K562 (cell line): ENCODE data around the gene UBE3D. TPM values are rescaled to one million over a fixed set of nuclear protein-coding genes. Genes with fewer than 3 reads are reported as not detected.

Experiments used
- ATAC-seq: fragments of 200-7000 bp; cut with Tn5 transposase; 3 replicates; pipeline ENCODE4 v1.9.1; 2020; ENCODE audit warnings: moderate library complexity
- BruUV-seq: library from RNA; stranded (reverse); fragments of 400-500 nt; replicated peaks from 2 replicates; lab custom pipeline; 2021; lab: Mats Ljungman, UMichigan
- CTCF ChIA-PET: fragments of 300-600 bp; formaldehyde crosslinking; extraction: SDS; loops from one replicate; lab custom pipeline; 2021; ENCODE audit warnings: low intra/inter-chr PET ratio; lab: Yijun Ruan, JAX
- POLR2A ChIA-PET: fragments of 300-600, 350-650 bp; sonication (Branson Sonifier 250); formaldehyde crosslinking; extraction: SDS; loops from one replicate; lab custom pipeline; 2021; ENCODE audit warnings: antibody characterized with exemption, inconsistent platforms; lab: Yijun Ruan, JAX
- DNase-seq, 4 experiments: peaks; one replicate each; pipeline versions ENCODE4 v3.0.0 to v3.0.0-alpha.2; 2011 to 2018; ENCODE audit warnings: low spot score in 3 of 4, mixed read lengths in 3 of 4; ENCODE audit errors: extremely low read depth in 1 of 4
- FAIRE-seq: peaks from 2 replicates; lab custom pipeline; 2011; peaks lifted over from hg19 to GRCh38; lab: Jason Lieb, UNC
- H2AFZ ChIP-seq: 2 replicates; pipeline ENCODE4 v1.6.0; 2011; ENCODE audit warnings: low read depth, low read length, control low read depth, inconsistent platforms
- H3K27ac ChIP-seq: fragments of 200-600 bp; 3 replicates; pipeline ENCODE4 v1.8.0; 2011; ENCODE audit warnings: low read depth, mild to moderate bottlenecking, control low read depth, inconsistent platforms, low read length, moderate library complexity, mixed read lengths; ENCODE audit errors: extremely low read depth
- H3K27me3 ChIP-seq, 2 experiments: fragments of 300-600 bp in 1 of 2; 2 replicates in 1 of 2; 3 replicates in 1 of 2; pipeline versions ENCODE4 v1.6.0 to v1.8.0; 2011; ENCODE audit warnings: inconsistent platforms in 2 of 2, low read length in 2 of 2, mild to moderate bottlenecking in 1 of 2, mixed read lengths in 1 of 2, moderate library complexity in 1 of 2; ENCODE audit not compliant: control insufficient read depth in 2 of 2, insufficient read depth in 2 of 2
- H3K36me3 ChIP-seq: fragments of 300-600 bp; 3 replicates; pipeline ENCODE4 v1.8.0; 2011; ENCODE audit warnings: mild to moderate bottlenecking, low read length, inconsistent platforms; ENCODE audit not compliant: control insufficient read depth, insufficient read depth
- H3K4me1 ChIP-seq, 2 experiments: fragments of 200-600 bp in 1 of 2; replicated peaks in 1 of 2; 2 replicates in 1 of 2; 3 replicates in 1 of 2; pipeline versions ENCODE4 v1.5.1 to v1.8.0; 2011; ENCODE audit warnings: inconsistent platforms in 2 of 2, low read length in 2 of 2, mild to moderate bottlenecking in 1 of 2, mixed read lengths in 1 of 2, moderate library complexity in 1 of 2; ENCODE audit not compliant: control insufficient read depth in 2 of 2, insufficient read depth in 2 of 2
- H3K4me2 ChIP-seq: 2 replicates; pipeline ENCODE4 v1.6.1; 2011; ENCODE audit warnings: low read length, control low read depth, inconsistent platforms, mixed read lengths; ENCODE audit not compliant: insufficient read depth
- H3K4me3 ChIP-seq: fragments of 200-600 bp; sonication (generic), shearing (Covaris generic); 2 replicates; pipeline ENCODE4 v1.5.1; 2016; ENCODE audit warnings: control low read depth, inconsistent platforms
- H3K79me2 ChIP-seq: fragments of 200-600 bp; 3 replicates; pipeline ENCODE4 v1.8.0; 2011; ENCODE audit warnings: low read length, inconsistent platforms; ENCODE audit not compliant: control insufficient read depth, insufficient read depth
- H3K9ac ChIP-seq, 2 experiments: 2 replicates each; pipeline versions ENCODE4 v1.6.0 to v1.6.1; 2011; ENCODE audit warnings: low read depth in 2 of 2, low read length in 2 of 2, control low read depth in 1 of 2, inconsistent platforms in 1 of 2, mild to moderate bottlenecking in 1 of 2, mixed read lengths in 1 of 2; ENCODE audit not compliant: insufficient read depth in 1 of 2
- H3K9me1 ChIP-seq: one replicate; pipeline ENCODE4 v1.6.0; 2011; ENCODE audit warnings: inconsistent platforms, mild to moderate bottlenecking, low read length, moderate library complexity; ENCODE audit not compliant: control insufficient read depth, insufficient read depth
- H3K9me3 ChIP-seq: replicated peaks from 2 replicates; pipeline ENCODE4 v1.5.1; 2011; ENCODE audit warnings: low read depth, low read length, inconsistent platforms; ENCODE audit not compliant: control insufficient read depth, insufficient read depth
- H4K20me1 ChIP-seq: replicated peaks from 2 replicates; pipeline ENCODE4 v1.6.1; 2011; ENCODE audit warnings: low read length, inconsistent platforms, mixed read lengths; ENCODE audit not compliant: control insufficient read depth, insufficient read depth
- ERF ChIP-seq: fragments of 450-650 bp; formaldehyde crosslinking; IDR thresholded peaks from 2 replicates; pipeline ENCODE4 v1.4.0; 2020; ENCODE audit warnings: mild to moderate bottlenecking, mixed read lengths
- FOXK2 ChIP-seq, 2 experiments: fragments of 450-650 bp; IDR thresholded peaks in 1 of 2; conservative IDR thresholded peaks in 1 of 2; 2 replicates each; pipeline ENCODE4 v1.6.1; 2016; ENCODE audit warnings: low read depth in 2 of 2, mild to moderate bottlenecking in 1 of 2
- HCFC1 ChIP-seq: IDR thresholded peaks from 2 replicates; pipeline ENCODE4 v1.6.1; 2012; ENCODE audit warnings: low read depth, low read length, improper control_type of control experiment
- HMGN3 ChIP-seq: IDR thresholded peaks from 2 replicates; pipeline ENCODE4 v1.6.1; 2011; ENCODE audit warnings: borderline replicate concordance, low read depth, mild to moderate bottlenecking, mixed read lengths, low read length; ENCODE audit not compliant: insufficient read length; ENCODE audit errors: extremely low read depth
- ID3 ChIP-seq, 2 experiments: fragments of 250-450 bp in 1 of 2; fragments of 450-650 bp in 1 of 2; sonication (Bioruptor Pico) in 1 of 2; IDR thresholded peaks; 2 replicates each; pipeline versions ENCODE4 v1.6.1 to v1.8.0; 2016 to 2021; ENCODE audit warnings: mild to moderate bottlenecking in 2 of 2, moderate library complexity in 2 of 2, missing compliant biosample characterization in 1 of 2, missing genetic modification characterization in 1 of 2
- KDM5B ChIP-seq: fragments of 200-600 bp; sonication (generic); IDR thresholded peaks from 2 replicates; pipeline ENCODE4 v1.6.1; 2012; ENCODE audit warnings: low read depth, mild to moderate bottlenecking, moderate library complexity, low read length, control low read depth, inconsistent platforms; ENCODE audit not compliant: insufficient replicate concordance
- LEF1 ChIP-seq: fragments of 450-650 bp; IDR thresholded peaks from 2 replicates; pipeline ENCODE4 v1.6.1; 2016; ENCODE audit warnings: mild to moderate bottlenecking
- RNF2 ChIP-seq: sonication (generic); IDR thresholded peaks from 2 replicates; pipeline ENCODE4 v1.6.1; 2016
- TAF1 ChIP-seq: IDR thresholded peaks from 2 replicates; pipeline ENCODE4 v1.6.1; 2011; ENCODE audit warnings: mild to moderate bottlenecking, low read length, moderate library complexity; ENCODE audit not compliant: insufficient read depth, control insufficient read depth, severe bottlenecking; ENCODE audit errors: extremely low read depth
- ZNF184 ChIP-seq: sonication (generic); formaldehyde crosslinking; IDR thresholded peaks from 2 replicates; pipeline ENCODE4 v1.5.0; 2020; ENCODE audit warnings: missing genetic modification reagents
- ZNF57 ChIP-seq: fragments of 450-650 bp; formaldehyde crosslinking; IDR thresholded peaks from 2 replicates; pipeline ENCODE4 v1.4.0; 2020; ENCODE audit warnings: mild to moderate bottlenecking, moderate library complexity
- ZNF707 ChIP-seq: fragments of 250-450 bp; sonication (Bioruptor Pico); conservative IDR thresholded peaks from 2 replicates; pipeline ENCODE4 v1.8.0; 2022; ENCODE audit warnings: inconsistent platforms, mild to moderate bottlenecking, moderate library complexity
- WGBS: fragments of 100-300 bp; shearing (Covaris generic); methylation state at CpG from one replicate; pipeline ENCODE4 v1.1.6; 2016; ENCODE audit warnings: low coverage, mixed read lengths; ENCODE audit not compliant: insufficient coverage; ENCODE audit errors: missing lambda C conversion rate; 5-methylcytosine and 5-hydroxymethylcytosine counted together
- in situ Hi-C: fragments of 300-500 bp; cut with MboI; formaldehyde crosslinking; loops from 4 replicates; pipeline ENCODE4 v1.15.0; 2018; ENCODE audit warnings: inconsistent platforms, mixed read lengths
- intact Hi-C: fragments of 100-400 bp; cut with micrococcal nuclease; formaldehyde crosslinking; loops from 2 replicates; pipeline ENCODE4 v1.14.2; 2022
- polyA plus RNA-seq, 8 experiments: library from polyadenylated mRNA; depleted of rRNA in 4 of 8; stranded (reverse) in 5 of 8; unstranded in 3 of 8; fragments of >200 nt; fragmentation: Nextera tagmentation in 2 of 8; fragmentation: Illumina TruSeq in 1 of 8; extraction: Ambion mirVana in 2 of 8; extraction: Trizol in 1 of 8; gene quantifications; 2 replicates each; pipeline versions ENCODE4 v1.2.1 to v1.2.3, GENCODE V29; 2011 to 2014; ENCODE audit warnings: inconsistent platforms in 1 of 8, missing spikeins in 1 of 8
- total RNA-seq, 7 experiments: library from RNA; depleted of rRNA in 6 of 7; stranded (reverse); fragments of >200 nt in 6 of 7; fragmentation: Illumina TruSeq in 2 of 7; extraction: Trizol in 2 of 7; gene quantifications; 2 replicates each; pipeline versions ENCODE4 v1.2.1 to v1.2.3, GENCODE V29; 2011 to 2021; ENCODE audit warnings: low replicate concordance in 1 of 7
- TF ChIP-seq, protein P1 (sequence below): fragments of 450-650 bp; IDR thresholded peaks from one replicate; pipeline ENCODE4 v1.6.1; 2018; ENCODE audit warnings: mild to moderate bottlenecking, moderate library complexity; ENCODE audit not compliant: partially characterized antibody
- TF ChIP-seq, protein P2 (sequence below): fragments of 450-650 bp; IDR thresholded peaks from 2 replicates; pipeline ENCODE4 v1.6.1; 2018; ENCODE audit not compliant: partially characterized antibody

Gene UBE3D
- total and polyA plus RNA-seq, 9 of the 15 experiments (the other 6 are each of a cell fraction or from before 2014, with no cell fraction given): 9.4 to 17.6 (median 11.9) TPM

DNA sequence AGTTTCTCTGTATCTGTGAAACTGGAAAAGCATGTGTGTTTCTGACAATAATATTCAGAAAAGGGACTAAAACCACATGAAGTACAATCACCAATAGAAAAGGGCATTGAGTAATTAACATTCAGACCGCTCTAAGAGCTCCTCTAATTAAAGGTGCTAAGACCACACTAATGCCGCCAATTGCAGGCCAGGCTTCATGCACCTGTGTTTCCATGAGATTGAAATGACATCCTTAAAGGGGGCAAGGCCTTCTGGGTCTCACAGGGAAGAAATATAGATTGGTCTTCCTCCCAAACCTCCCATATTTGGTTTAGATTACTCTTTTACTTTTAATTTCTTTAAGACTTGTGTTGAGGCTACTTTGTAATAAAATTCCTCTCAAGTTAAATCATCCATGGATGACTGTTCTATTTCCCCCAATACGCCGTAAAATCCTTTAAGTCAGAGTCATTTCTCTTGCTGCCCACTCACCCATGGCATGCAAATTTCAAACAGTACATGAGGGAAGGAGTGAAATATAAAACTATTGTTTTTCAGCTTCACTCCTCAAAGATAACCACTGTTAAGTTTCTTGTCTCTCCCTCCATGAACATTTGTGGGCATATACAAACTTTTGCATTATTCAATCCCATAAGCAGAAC, 110.6 kb downstream of the UBE3D start:
- H3K36me3 ChIP-seq: peaks cover 7% of the 10 kb centered on the region; the same call in 1 of the 3 replicates
- no peaks in the 10 kb centered on the region for H4K20me1 ChIP-seq
- H3K27me3 ChIP-seq: no peaks in the 10 kb centered on the region
- WGBS: 92% methylated on average over 4 of the region's 4 CpGs
- no peak for ATAC-seq
- no peak overlapping the region for H3K27ac ChIP-seq
- no peaks in the 10 kb centered on the region for H3K9me3 ChIP-seq
- H2AFZ ChIP-seq: no peak overlapping the region
- no TSS peak for BruUV-seq
- FAIRE-seq: no peak
- H3K79me2 ChIP-seq: no peaks in the 10 kb centered on the region
- peaks cover 0 to 3% of the 10 kb centered on the region in 2 experiments; a peak in 1 of 5 replicates for H3K4me1 ChIP-seq
- in situ Hi-C loops (no loop called here), intact Hi-C loops (no loop called here)
- H3K4me2 ChIP-seq: no peak overlapping the region
- no peak overlapping the region for H3K9ac ChIP-seq
- no peaks in the 10 kb centered on the region for H3K9me1 ChIP-seq
- no peak overlapping the region for H3K4me3 ChIP-seq
- CTCF ChIA-PET: no interaction called here
- POLR2A ChIA-PET: no interaction called here
- DNase-seq: no peak
- TF ChIP-seq ZNF707 (CRISPR knock-in tag) (no peak), FOXK2 (conservative IDR thresholded peaks at IDR 0.05 in 1 of 2, IDR thresholded peaks at IDR 0.05 in 1 of 2; ENCODE audit: low read depth in 2 of 2) (no peak), ZNF57 (CRISPR knock-in tag) (no peak), HCFC1 (no peak), ERF (CRISPR knock-in tag) (no peak), RNF2 (no peak), ID3 (CRISPR knock-in tag; IDR thresholded peaks at IDR 0.05) (no peak), ID3 (tag; IDR thresholded peaks at IDR 0.05) (no peak), ZNF184 (CRISPR knock-in tag) (no peak), HMGN3 (no peak), KDM5B (no peak), LEF1 (no peak), TAF1 (no peak)
- TF ChIP-seq, protein P1, sequence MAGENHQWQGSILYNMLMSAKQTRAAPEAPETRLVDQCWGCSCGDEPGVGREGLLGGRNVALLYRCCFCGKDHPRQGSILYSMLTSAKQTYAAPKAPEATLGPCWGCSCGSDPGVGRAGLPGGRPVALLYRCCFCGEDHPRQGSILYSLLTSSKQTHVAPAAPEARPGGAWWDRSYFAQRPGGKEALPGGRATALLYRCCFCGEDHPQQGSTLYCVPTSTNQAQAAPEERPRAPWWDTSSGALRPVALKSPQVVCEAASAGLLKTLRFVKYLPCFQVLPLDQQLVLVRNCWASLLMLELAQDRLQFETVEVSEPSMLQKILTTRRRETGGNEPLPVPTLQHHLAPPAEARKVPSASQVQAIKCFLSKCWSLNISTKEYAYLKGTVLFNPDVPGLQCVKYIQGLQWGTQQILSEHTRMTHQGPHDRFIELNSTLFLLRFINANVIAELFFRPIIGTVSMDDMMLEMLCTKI: no peak
- TF ChIP-seq, protein P2, sequence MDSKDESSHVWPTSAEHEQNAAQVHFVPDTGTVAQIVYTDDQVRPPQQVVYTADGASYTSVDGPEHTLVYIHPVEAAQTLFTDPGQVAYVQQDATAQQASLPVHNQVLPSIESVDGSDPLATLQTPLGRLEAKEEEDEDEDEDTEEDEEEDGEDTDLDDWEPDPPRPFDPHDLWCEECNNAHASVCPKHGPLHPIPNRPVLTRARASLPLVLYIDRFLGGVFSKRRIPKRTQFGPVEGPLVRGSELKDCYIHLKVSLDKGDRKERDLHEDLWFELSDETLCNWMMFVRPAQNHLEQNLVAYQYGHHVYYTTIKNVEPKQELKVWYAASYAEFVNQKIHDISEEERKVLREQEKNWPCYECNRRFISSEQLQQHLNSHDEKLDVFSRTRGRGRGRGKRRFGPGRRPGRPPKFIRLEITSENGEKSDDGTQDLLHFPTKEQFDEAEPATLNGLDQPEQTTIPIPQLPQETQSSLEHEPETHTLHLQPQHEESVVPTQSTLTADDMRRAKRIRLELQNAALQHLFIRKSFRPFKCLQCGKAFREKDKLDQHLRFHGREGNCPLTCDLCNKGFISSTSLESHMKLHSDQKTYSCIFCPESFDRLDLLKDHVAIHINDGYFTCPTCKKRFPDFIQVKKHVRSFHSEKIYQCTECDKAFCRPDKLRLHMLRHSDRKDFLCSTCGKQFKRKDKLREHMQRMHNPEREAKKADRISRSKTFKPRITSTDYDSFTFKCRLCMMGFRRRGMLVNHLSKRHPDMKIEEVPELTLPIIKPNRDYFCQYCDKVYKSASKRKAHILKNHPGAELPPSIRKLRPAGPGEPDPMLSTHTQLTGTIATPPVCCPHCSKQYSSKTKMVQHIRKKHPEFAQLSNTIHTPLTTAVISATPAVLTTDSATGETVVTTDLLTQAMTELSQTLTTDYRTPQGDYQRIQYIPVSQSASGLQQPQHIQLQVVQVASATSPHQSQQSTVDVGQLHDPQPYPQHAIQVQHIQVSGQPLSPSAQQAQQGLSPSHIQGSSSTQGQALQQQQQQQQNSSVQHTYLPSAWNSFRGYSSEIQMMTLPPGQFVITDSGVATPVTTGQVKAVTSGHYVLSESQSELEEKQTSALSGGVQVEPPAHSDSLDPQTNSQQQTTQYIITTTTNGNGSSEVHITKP: no peak
